Measurements from ENCODE around the gene MEIS1.

- TF ChIP-seq, protein P1, sequence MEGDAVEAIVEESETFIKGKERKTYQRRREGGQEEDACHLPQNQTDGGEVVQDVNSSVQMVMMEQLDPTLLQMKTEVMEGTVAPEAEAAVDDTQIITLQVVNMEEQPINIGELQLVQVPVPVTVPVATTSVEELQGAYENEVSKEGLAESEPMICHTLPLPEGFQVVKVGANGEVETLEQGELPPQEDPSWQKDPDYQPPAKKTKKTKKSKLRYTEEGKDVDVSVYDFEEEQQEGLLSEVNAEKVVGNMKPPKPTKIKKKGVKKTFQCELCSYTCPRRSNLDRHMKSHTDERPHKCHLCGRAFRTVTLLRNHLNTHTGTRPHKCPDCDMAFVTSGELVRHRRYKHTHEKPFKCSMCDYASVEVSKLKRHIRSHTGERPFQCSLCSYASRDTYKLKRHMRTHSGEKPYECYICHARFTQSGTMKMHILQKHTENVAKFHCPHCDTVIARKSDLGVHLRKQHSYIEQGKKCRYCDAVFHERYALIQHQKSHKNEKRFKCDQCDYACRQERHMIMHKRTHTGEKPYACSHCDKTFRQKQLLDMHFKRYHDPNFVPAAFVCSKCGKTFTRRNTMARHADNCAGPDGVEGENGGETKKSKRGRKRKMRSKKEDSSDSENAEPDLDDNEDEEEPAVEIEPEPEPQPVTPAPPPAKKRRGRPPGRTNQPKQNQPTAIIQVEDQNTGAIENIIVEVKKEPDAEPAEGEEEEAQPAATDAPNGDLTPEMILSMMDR (conservative IDR thresholded peaks at IDR 0.05 in 1 of 2, IDR thresholded peaks at IDR 0.05 in 1 of 2; ENCODE audit: low read depth in 1 of 2, low read length in 2 of 2), result no peak
- TF ChIP-seq EZH2 (IDR thresholded peaks at IDR 0.05; ENCODE audit: low read length, missing control alignments), result no peak
Measured at GRCh38 chr2:66571918-66572317, 137.0 kb downstream of the MEIS1 start.
